GM19351 (cell line): ENCODE results near the gene TMPRSS13.
"Not testable (repeated sequence)": the region's sequence is repeated elsewhere in the genome, so short reads cannot be mapped to it uniquely, and the experiment has no call there.

ENCODE experiments used
- ATAC-seq: cut with Tn5 transposase; IDR thresholded peaks from one replicate; pipeline ENCODE4 v1.9.1; 2021; ENCODE audit warnings: mild to moderate bottlenecking, moderate library complexity; ENCODE audit not compliant: unreplicated experiment

TMPRSS13 gene

DNA sequence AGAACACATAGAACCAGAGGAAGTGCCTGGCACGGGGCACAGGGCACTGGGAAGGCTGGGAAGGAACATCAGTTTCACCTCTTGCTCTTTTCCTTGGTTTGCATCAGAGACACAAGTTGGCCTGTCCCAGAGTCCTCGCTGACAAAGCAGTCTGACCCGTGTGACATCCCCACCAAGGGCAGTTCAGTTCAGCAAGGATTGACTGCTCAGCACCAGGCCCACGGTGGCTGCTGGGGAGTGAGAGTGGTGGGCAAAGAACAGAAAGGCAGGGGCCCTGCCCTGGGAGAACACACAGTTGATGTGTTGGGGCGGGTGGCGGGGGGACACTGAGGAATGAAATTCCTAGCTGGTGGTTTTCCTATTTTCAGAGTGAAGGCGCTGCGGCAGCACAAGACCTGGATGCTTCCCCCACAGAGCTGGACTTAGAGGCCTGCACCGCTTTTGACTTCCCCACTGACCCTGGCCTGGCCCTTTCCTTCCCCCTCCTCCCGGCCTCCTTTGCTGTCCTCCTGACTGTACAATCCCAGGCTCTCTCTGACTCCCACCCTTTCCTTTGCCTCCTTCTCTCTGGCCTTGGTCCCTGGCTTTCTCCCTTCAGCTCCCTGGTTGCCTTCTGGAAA, 2.2 kb upstream of the TMPRSS13 start:
- no peak for ATAC-seq

DNA sequence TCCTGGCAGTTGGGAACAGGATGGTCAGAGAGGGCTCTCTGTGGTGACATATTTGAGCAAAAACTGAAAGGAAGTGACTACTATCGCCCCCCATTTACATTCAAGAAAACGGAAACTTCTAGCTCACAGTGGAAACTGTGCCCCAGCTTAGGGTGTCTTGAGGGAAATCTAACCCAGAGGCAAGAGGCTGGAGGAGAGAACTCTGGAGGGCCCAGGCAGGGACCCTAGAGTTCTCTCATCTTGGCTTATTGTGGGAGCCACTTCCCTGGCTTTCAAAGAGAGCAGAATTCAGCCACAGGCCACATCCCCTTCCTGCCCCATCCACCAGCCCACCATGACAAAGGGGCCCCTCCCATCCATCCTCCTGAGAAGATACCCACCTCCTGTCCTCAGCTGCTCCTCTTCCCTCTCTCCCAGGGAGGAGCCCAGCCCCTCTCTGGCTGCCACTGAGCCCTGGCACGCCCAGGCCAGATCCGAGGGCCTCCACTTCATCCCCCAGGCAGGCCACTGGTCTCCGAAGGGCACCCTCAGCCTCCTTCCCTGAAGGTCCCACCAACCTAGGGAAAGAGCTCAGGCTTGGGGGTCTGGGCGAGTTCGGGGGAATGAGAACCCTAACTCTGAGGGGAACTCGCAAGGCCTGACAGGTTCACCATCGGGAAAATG, 1.6 kb upstream of the TMPRSS13 start:
- ATAC-seq: no peak

DNA sequence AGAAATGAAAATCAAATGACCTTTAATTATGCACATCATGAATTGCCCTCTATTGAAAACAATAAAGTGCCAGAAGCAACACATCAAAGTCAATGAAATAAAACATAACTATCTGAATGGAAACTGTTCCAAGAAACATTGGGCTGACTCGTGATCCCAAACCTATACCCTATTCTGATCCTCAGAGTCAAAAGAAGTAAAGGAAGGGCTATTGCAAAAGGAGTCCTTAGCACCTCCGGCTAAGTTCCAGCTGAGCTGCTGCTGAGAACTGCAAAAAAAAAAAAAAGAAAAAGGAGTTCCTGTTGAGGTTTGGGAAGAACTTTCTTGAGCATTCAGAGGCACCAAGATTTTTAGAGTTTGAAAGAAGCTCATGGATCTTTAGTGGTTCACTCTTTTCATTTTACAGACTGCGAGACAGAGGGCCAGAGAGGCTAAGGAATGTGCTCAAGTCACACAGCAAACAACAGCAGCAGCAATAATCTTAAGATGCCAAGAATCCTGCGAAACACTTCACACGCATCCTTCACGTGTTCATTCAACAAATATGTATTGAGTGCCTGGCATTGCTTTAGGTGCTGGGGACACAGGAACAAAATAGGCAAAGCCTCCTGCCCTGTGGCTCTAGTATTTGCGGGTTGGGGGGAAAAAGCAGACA, 841 bp upstream of the TMPRSS13 start:
- ATAC-seq: no peak

DNA sequence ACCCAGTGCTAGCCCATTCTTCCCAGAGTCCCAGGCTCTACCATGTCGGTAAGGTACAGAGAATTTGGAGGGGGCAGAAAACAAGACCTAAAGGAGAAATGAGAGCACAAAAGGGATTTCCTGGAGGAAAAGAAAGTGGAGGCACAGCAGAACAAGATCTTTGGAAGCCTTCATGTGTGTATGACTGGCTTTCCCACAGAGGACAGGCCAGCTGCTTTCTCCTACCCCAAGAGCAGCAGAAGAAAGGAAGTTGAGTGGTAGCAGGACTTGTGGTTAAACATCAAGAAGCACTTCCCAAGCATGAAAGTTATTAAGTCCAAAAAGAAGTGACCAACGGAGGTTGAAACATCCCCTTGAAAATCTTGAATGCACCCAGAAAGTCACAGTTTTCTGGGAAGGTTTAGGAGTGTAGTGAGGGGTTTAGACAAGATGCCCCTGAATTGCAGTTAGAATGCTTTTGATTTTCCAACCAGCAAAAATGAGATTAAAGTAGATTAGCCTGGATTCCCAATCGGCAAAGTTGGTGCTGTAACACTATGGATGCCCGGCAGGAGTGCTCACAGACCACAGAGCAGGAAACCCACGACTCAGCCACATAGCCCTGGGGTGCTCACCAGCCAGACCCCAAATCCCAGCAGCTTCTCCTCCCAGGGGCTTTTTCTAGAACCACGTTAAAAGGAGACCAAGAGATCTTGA, 608 bp downstream of the TMPRSS13 start:
- no peak for ATAC-seq

DNA sequence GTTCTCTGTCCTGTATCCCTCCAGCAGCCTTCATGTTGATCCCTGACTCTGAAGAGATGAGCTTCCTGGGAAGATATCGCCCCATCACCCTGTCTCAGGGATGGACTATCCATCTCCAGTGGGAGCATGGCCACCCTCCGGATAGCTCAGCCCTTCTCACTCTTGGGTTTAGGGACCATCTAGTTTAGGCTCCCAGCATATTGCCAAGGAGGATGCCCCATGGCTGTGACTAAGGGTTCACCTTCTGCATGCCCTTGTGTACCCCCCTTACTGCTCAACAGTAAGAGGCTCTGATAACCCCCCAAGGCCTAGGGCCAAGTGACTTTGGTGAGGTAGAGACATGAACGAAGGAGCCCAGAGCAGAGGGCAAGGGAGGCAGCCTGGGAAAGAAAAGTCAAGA, 1.3 kb downstream of the TMPRSS13 start:
- no peak for ATAC-seq

DNA sequence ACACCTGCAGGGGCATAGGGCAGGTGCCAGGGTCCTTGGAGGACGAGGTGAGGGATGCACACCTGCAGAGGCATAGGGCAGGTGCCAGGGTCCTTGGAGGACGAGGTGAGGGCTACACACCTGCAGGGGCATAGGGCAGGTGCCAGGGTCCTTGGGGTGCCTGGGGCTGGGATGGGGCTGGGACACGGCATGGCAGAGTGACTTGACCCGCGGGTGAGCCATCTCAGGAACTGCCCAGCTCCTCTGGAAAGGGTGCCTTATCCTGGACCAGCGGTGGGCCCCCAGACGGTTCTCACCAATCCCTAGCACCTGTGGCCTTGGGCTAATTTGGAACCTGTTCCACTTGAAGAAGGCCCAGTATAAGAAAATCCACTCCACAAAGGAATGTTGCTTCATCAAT, 3.0 kb downstream of the TMPRSS13 start:
- ATAC-seq: not testable (repeated sequence)

DNA sequence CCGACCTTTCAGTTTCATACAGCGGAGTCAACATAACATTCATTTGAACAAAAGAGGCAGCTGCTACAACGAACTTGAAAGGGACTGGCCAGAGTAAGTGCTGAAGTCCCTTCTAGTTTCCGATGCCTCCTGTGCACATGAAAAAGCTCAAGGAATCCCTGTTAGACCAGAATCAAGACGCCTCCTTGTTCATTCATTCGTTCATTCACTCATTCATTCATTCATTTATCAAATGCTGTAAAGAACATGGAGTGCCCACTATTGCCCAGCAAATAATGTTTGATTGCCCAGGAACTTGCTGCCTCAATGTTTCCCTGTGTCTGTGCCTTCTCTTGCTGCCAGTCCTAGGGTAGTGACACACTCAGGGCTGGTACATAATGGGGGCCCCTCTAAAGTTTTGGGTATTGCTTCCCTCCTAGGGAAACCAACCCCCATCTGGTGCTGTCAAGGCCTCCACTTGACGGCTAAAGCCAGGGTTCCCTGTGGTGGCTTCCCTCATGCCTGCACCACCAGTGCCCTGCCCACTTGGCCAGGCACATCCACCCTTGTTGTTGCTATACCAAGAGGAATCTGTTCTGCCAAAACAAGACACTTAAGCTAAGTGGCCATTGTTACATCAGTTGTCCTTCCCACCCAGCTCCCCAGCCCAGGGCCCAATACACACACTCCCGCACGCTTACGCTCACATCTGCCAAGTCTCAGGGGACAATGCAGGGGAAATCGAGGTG, 3.8 kb downstream of the TMPRSS13 start:
- ATAC-seq: no peak

DNA sequence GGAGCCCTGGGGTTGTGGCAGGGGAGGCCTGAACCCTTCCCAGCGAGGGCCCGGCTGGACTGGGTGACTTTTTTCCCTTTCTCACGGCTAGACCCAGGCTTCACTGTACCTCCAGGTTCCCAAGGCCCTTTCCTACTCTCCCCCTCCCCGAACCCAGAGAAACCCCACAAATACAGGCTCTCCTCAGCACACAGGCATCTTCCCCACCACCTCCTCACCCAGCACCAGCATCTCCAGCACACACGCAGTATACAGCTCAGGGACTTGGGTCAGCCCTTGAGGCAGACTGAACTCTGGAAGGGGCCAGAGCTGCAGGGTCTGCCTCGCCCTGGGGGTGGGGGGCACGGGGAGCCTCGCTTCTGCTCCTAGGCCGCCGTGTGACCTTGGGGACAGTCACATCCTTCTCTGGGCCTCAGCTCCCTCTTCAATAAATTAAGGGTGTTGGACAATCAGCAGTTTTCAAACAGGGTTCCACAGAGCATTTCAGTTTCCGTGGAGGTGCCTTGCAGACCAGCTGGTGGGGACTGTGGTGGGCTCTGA, 4.5 kb downstream of the TMPRSS13 start:
- ATAC-seq: no peak

DNA sequence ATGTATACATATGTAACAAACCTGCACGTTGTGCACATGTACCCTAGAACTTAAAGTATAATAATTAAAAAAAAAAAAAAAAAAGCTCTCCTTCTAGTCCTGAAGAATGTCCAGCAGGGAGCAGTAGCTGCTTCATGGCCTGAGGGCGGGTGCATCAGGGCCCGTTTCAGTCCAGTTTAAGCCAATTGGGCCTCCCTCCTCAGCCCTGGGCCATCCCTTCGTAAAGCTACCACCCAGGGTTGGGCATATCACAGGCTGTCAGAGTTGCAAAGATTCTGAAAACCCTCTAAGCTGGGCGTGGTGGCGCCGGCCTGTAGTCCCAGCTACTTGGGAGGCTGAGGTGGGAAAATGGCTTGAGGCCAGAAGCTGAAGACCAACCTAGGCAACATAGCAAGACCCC, 5.4 kb downstream of the TMPRSS13 start:
- ATAC-seq: no peak

DNA sequence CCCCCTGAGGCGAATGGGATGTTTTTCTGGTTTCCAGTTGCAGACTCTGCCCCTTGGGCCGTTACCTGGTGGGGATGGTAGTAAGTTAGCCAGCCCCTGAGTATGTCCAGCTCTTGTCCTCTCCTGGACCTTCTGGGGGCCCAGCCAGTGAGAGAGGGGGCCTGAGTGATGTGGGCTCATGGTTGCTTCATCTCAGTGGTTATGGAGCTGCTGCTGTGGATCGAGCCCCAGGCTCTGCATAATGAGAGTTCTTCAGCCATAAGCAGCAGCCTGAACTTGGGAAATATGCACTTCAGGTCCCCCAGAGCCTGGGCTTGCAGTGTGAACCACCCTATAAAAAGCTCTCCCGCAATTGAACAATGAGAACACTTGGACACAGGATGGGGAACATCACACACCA, 5.9 kb downstream of the TMPRSS13 start:
- ATAC-seq: no peak

DNA sequence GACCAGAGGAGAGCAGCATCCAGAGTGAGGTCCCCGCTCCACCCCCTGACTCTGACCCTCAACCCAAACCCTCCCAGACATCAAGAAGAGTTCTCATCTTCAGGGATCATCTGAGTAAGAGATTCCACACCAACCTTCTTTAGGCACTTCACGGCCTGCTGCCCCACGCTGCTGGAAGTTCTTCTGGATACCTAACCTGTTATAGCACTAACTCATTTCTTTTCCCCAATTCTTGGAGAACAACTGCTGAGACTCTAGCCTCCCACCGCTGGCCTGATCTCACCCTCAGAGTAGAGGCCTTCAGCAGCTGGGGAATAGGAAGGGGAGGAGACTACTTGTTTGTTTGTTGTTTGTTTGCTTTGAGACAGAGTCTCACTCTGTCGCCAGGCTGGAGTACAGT, 7.3 kb downstream of the TMPRSS13 start:
- no peak for ATAC-seq

DNA sequence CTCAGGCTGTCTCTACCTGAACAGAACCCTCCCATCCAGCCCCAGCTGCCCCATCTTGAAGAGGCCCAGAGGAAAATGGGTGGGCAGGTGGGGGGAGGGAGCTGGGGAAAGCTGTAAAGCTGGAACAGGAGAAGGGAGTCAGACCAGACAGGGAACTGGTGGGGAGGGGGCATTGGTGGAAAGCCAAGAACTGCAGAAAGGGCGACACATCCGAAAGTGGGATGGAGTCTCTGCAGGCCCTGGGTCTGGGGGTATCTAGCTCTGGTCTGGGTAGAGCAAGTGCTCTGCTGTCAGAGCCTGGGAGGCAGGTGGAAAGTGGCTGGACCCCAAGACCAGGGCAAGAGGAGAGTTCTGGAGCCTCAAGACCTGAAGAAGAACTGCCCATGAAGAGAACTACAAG, 7.7 kb downstream of the TMPRSS13 start:
- ATAC-seq: no peak

DNA sequence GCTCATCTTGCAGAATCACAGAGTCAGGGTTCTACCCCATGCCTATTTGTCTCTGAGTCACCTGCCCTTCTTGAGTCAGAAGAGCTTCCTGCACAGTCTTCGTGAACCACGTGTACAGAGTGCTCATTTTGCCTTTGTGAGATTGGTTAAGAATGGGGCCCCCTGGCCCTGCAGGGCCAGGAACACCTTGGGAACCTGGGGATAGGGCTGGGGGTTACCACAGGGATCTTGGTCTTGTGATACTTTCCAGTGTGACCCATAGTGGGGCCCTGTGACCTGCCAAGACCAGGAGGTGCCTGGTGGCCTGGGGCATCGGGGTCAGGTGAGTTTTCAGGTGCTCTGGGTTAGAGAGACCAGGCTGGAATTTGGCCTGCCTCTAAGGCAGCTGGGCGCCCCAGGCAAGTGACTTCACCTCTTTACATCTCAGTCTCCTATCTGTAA, 9.4 kb downstream of the TMPRSS13 start:
- no peak for ATAC-seq

DNA sequence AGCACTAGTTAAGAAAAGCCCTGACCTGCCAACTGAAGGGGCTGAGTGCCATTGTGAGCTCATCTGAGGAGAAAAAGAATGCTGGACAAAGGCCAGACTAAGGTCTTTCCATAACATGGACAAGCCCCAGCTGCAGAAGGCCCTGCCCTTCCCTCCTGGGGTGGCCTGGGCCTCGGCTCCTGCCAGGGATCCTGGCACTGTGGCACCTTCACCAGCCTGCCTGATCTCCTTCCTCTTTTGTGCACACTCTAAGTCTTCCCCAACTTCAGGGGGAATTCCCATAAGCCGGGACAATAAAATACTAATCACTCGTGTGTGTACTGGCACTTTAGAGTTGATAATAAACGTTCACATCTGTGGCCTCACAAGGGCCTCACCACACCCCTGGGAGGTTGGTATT, 9.9 kb downstream of the TMPRSS13 start:
- ATAC-seq: no peak

DNA sequence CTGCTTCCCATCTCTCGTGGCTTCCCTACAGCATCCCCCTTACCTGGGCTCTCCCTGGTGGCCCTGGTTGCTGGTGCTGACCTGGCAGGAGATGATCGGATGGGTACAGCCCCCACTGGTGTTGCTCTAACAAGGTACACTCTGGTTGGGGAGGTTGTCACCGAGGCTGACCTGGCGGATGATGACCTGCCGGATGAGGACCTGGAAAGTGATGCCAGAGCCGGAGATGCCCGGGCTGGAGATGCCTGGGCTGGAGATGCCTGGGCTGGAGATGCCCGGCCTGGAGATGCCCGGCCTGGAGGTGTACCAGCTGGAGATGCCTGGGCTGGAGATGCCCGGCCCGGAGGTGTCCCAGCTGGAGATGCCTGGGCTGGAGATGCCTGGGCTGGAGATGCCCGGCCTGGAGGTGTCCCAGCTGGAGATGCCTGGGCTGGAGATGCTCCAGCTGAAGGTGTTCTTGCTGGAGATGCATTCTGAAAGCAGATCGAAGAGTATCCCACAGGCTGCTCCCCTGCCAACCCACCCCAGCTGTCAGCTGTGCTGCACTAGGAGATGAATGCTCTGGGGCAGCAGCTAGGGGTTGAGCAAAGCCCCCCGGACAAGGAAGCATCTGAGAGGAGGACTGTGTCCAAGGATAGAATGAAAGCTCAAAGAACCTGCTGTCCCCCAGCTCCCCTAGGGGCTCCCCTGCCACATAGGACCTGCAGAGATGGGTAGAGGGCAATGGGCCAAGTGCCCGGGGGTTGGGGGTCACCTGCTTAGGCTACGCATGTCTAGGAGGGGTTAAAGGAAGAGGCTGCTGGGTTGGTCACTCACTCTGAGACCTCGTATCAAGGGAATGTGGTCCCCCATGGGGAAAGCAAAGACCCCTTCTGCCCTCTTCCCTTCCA, 10.6 kb downstream of the TMPRSS13 start:
- ATAC-seq: no peak

DNA sequence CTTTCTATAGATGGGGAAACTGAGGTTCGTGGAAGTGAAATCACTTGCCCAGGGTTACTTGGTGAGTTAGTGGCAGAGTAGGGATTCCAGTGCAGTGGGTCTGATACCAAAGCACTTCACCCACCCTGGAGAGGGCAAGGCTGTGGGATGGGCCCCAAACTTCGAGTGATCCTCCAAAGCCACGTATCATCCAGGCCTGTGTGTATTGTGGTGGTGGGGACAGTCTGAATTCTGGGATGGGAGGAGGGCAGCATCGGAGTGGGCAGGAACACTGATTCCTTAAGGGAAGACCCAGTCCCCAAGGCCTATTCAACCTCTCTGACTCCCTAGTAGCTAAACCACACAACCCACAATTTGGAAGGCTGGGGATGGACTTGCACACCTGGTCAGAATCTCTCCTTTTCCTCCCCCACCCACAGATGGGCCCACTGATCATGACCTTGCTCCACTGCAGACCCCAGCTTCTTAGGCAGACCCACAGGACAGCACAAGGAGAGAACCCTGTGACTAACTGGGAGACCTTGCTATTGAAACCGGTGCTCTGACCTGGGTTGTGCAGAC, 11.5 kb downstream of the TMPRSS13 start:
- ATAC-seq: no peak

DNA sequence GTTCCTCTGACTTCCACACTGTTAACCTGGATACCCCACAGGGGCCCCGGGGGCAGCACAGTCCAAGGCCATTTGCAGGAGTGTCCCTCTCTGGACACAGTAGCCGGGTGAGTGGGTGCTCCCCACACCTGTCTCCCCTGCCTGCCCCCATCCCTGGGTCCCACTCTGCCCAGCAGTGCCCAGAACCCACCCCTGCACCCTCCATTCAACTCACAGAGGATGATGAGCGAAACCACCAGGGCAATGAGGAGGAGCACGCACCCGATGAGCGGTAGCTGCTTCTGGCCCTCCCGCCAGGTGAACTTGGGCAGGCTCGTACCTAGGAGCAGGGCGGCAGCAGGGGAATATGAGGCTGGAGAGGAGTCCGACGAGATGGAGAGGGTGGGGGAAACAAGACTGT, 12.2 kb downstream of the TMPRSS13 start:
- ATAC-seq: no peak

DNA sequence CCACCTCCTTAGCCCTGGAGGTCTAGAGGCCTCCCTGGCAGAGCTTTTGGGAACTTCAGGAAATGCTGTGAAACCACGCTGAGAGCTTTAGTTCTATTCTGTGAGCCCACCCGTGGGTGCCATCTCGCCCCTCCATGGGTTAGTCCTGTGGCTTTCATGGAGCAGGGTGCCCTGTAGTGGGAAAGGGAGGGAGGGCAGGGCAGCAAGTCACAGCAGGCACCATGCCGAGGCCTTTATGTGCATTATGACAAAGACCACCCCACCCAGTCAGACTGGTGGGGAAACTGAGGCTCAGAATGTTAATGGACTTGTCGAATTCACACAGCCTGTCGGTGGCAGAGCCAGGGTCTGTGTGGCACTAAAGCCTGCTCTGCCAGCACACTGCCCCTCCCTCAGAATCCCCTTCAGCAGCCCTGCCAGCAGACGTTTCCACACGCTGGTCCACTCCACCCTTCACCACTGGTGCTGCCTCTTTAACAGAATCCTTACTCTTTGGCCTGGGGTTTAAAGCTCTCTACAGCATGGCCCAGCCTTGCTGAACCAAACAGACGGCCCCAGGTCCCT, 13.4 kb downstream of the TMPRSS13 start:
- no peak for ATAC-seq

DNA sequence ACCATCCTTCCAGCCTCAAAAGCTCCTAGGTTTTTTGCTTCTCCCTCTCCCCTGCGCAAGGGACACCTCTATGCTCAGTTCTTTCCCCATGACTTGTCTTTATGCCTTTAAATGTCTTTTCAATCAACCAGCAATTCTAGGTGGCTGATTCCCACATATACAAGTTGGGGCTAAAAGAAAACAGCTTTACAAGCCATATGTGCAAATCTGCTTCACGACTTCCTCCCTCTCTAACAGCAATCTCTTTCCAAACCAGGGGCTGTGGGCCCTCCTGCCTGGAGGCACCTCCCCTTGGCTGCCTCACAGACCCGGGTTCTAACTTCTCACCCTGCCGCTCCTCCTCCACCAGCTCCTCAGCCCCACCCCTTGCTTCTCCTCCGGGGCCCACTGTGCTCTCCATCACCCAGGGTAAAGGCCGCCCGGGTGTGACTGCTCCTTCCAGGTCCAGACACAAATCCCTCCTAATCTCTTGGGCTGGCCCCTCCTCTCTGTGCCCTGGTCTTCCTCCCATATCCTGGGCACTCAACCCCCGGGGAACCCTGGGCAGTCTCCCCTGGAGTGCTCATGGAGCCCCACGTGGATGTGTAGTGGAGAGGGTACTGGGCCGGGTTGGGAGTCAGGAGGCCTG, 14.1 kb downstream of the TMPRSS13 start:
- no peak for ATAC-seq
